Activated naive CD8-positive, alpha-beta T cell treated with anti-CD3 and anti-CD28 coated beads for 36 hours (primary cell): ENCODE results near the gene PFKFB4. TPM values are rescaled to one million over a fixed set of nuclear protein-coding genes. Genes with fewer than 3 reads are reported as not detected.
"Not testable (repeated sequence)": the region's sequence is repeated elsewhere in the genome, so short reads cannot be mapped to it uniquely, and the experiment has no call there.

Source experiments
- DNase-seq: peaks from one replicate; pipeline ENCODE4 v3.0.0; 2021
- H3K27ac Mint-ChIP-seq: one replicate; pipeline ENCODE4 v1.8.0; 2022; ENCODE audit warnings: mild to moderate bottlenecking, moderate library complexity, mixed read lengths
- H3K27me3 Mint-ChIP-seq: one replicate; pipeline ENCODE4 v1.8.0; 2022; ENCODE audit warnings: mild to moderate bottlenecking, mixed read lengths
- H3K36me3 Mint-ChIP-seq: one replicate; pipeline ENCODE4 v1.8.0; 2021; ENCODE audit warnings: mild to moderate bottlenecking, mixed read lengths
- H3K4me1 Mint-ChIP-seq: one replicate; pipeline ENCODE4 v1.8.0; 2021; ENCODE audit warnings: mixed read lengths
- H3K4me3 Mint-ChIP-seq: one replicate; pipeline ENCODE4 v1.8.0; 2022; ENCODE audit warnings: mild to moderate bottlenecking, moderate library complexity, mixed read lengths
- H3K9me3 Mint-ChIP-seq: one replicate; pipeline ENCODE4 v1.8.0; 2022; ENCODE audit warnings: mixed read lengths
- total RNA-seq, 2 experiments: library from RNA; stranded (reverse); gene quantifications; one replicate each; pipeline ENCODE4 v1.2.3, GENCODE V29; 2021

Gene PFKFB4
- total RNA-seq, 2 experiments from 2014 or later: 33.7 to 36.1 TPM

DNA sequence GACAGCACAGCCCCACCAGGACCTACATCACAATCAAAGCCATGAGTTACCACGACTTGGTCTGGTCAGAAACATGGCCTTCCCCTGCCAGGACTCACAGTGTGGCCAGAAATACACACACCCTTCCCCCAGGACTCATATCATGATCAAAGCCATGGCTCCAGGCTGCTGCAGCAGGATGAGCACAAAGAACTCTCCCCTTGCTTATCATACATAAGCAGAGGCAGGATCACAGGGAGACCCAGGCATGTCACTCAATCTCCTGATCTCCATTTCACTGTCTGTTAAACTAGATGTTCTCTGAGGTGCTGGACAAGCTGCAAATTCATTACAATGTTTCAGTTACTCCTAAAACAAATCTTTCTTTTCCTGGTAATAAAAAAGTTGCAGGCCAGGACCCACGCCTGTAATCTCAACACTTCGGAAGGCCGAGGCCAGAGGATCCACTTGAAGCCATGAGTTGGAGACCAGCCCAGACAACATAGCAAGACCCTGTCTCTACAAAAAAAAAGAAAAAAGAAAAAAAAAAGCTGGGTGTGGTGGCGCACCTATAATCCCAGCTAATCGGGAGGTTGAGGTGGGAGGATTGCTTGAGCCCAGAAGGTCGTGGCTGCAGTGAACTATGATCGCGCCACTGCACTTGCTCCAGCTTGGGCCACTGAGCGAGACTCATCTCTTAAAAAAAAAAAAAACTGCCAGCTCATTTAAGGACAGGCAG is 1.2 kb downstream of the PFKFB4 start:
- H3K4me1 Mint-ChIP-seq: peaks cover 18% of the 10 kb centered on the region
- H3K27me3 Mint-ChIP-seq: no peaks in the 10 kb centered on the region
- H3K27ac Mint-ChIP-seq: no peak overlapping the region
- no peaks in the 10 kb centered on the region for H3K9me3 Mint-ChIP-seq
- DNase-seq: no peak
- peaks cover 6% of the 10 kb centered on the region for H3K36me3 Mint-ChIP-seq
- peak overlapping the region; percentile 85 for H3K4me3 Mint-ChIP-seq

DNA sequence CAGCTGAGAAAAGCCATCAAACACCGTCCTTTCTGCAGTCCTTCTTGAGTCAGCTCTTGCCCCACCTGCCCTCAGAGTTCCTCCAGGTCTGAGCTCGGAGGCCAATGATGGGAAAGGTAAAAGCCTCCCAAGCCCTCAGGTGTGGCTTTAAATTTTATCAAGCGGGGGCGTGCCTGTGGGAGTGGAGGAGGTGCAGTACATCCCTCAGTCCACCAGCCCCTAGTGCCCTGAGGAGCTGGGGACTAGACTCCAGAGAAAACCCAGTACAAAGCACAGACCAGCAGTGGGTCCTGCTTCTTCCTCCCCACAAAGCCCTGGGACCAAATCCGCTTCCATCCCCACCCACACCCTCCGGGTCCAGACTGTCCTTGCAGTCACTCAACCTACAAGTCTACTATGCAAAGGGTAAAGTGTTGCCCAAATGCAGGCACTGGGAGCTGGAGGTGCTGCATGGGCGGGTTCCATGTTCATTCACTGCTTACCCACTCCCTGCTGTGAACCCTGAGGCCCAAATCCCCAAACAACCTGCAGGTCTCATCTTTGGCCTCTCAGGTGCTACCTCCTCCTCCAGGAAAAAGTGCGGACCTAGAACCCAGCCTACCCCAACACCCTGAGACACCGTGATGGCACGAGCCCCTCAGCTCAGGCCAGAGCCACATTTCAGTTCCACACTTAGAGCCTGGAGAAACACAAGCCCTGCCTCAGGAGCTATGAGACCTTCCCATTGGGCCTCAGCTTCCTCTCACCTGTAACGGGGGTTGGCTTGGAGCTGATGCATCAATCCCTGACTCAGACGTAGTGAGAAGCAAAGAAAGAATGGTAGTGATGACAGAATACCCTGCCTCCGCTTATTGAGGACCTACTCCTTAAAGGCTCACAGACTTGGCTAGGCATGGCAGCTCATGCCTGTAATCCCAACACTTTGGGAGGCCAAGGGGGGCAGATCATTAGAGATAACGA is 2.4 kb downstream of the PFKFB4 start:
- peaks cover 6% of the 10 kb centered on the region for H3K36me3 Mint-ChIP-seq
- no peaks in the 10 kb centered on the region for H3K27me3 Mint-ChIP-seq
- peaks cover 21% of the 10 kb centered on the region for H3K4me1 Mint-ChIP-seq
- H3K9me3 Mint-ChIP-seq: no peaks in the 10 kb centered on the region
- peak overlapping the region; percentile 85 for H3K4me3 Mint-ChIP-seq
- H3K27ac Mint-ChIP-seq: no peak overlapping the region
- no peak for DNase-seq

DNA sequence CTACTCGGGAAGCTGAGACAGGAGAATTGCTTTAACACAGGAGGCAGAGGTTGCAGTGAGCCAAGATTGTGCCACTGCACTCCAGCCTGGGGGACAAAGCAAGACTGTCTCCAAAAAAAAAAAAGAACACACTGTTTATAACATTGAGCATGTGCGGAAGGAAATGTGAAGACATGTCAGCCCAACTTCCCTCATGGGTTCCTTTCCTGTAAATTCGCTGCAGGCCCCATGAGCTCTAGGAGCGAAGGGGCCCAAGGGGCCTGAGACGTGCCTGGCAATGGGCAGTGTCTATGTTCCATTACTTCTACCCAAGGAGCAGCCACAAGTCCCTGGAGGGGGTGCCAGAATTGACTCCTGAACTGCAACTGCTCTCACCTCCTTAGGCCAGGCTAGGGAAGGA is 3.2 kb downstream of the PFKFB4 start:
- Mint-ChIP-seq H3K27me3 (no peaks in the 10 kb centered on the region), H3K4me1 (peaks cover 24% of the 10 kb centered on the region), H3K36me3 (peaks cover 6% of the 10 kb centered on the region), H3K4me3 (no peak overlapping the region), H3K27ac (no peak overlapping the region), H3K9me3 (no peaks in the 10 kb centered on the region)
- DNase-seq: no peak

DNA sequence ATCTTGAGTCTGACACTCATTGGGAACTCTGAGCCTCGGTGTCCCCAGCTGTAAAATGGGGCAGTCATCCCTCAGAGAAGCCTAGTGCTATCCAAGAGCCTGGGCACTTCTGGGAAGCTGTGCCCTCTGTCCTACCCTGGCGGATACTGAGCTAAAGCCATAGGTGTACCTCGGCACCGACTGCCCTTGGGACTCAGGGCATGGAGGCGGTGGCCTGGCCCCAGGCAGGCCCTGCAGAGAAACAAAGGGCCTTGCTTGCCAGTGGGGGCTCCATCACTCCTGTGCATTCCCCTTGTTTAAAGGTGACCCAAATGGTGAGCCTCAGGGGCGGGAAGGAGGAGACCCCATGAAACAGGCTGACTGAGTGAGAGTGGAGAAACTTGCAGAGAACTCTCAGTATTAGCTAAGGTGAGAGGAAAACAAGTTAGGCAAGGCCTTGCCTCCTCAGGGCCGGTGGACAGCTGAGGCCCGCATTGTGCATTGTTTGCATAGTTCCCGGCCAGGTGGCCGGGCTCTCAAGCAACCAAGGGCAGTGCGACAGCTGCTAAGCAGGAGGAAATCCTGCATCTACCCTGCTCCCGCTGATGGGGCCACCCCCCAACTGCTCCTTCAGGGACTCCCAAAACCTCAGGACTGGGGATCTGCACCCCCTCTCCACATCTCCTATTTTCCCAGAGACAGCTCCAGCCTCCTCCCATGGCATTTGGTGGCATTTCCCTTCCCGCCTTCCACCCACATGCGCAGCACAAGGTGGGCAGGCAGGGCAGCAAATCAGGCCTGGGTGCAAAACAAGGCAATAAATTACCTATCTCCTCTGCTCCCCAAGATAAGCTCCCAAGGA is 4.3 kb downstream of the PFKFB4 start:
- H3K9me3 Mint-ChIP-seq: no peaks in the 10 kb centered on the region
- H3K27ac Mint-ChIP-seq: no peak overlapping the region
- H3K4me3 Mint-ChIP-seq: no peak overlapping the region
- no peaks in the 10 kb centered on the region for H3K27me3 Mint-ChIP-seq
- peaks cover 21% of the 10 kb centered on the region for H3K4me1 Mint-ChIP-seq
- DNase-seq: no peak
- H3K36me3 Mint-ChIP-seq: peaks cover 12% of the 10 kb centered on the region

DNA sequence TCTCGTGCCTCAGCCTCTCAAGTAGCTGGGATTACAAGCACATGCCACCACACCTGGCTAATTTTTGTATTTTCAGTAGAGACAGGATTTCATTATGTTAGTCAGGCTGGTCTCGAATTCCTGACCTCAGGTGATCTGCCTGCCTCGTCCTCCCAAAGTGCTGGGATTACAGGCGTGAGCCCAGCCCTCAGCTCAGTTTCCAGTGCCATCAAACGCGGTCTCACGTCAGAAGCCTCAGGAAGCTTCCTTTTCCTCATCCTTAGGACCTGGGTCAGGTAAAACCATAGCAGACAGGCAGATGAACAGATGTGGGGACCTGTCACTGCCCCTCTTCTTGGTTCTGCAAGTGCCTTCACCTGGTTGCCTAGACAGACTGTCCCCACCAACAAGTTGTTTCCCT is 5.0 kb downstream of the PFKFB4 start:
- H3K9me3 Mint-ChIP-seq, DNase-seq: not testable (repeated sequence)
- peaks cover 20% of the 10 kb centered on the region for H3K4me1 Mint-ChIP-seq

DNA sequence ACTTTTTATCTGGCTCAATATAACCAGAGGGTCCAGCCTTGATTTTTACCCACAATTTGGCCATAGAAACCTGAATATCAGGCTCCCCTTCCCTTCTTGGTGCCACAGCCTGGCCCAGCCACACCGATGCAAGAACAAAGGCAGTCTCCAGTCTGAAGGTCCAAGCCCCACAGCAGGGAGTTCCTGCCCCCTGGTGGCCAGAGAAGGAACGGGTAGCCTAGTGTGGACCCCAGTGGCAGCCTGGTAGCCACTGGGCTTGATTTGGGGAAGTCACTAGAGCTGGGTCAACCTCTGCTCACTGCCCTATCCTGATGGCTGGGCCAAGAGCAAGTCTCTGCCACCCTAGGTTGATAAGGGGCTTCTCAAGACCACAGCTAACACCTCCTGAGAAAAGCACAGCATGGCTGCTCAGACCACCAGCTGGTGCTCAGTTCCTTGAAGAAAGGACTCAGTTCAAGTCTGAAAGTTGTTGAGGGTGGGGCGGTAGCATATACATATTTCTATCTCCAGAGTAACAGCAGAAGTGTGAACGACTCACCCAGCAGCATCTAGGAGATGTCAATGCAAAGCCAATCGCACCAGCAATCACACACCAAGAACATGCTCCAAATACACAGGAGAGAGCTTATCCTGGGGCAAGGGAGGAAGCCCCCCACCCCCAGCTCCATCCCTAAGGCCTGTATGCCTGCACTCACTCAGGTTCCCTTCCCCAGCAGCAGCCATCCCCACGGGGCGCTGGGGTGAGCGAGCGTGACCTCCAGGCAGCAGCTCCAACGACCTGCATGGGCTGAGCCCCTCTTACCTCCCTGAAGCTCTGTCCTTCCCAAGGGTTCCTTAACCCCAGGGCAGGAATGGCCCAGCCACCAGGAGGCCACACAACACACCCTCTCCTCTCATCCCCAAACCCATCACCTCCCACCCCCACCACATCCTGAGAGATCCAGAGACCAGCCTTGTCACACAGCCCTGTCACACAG is 7.6 kb downstream of the PFKFB4 start:
- Mint-ChIP-seq H3K4me3 (no peak overlapping the region), H3K4me1 (peaks cover 6% of the 10 kb centered on the region), H3K36me3 (peaks cover 18% of the 10 kb centered on the region), H3K9me3 (no peaks in the 10 kb centered on the region), H3K27me3 (no peaks in the 10 kb centered on the region), H3K27ac (no peak overlapping the region)
- DNase-seq: peak; percentile 77

More for the DNA sequence above, 5.0 kb downstream of the PFKFB4 start:
- not testable (repeated sequence) for H3K4me3 Mint-ChIP-seq, H3K27ac Mint-ChIP-seq, H3K27me3 Mint-ChIP-seq
- H3K36me3 Mint-ChIP-seq: peaks cover 16% of the 10 kb centered on the region

DNA sequence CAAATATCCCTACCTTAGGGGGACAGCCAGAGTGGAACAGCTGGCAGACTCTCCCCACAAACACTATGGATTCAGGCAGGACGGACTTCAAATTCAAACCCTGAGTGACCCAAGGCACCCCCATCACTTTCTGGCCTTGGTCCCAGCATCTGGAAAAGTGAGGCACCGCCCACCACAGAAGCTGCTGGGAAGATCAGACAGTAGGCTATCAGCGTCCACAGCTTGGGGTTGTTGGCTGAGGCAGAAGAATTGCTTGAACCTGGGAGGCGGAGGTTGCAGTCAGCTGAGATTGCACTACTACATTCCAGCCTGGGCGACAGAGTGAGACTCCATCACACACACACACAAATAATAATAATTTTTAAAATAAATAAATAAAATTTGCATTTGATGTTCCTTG is 8.5 kb downstream of the PFKFB4 start:
- H3K36me3 Mint-ChIP-seq: peaks cover 23% of the 10 kb centered on the region
- no peak overlapping the region for H3K27ac Mint-ChIP-seq
- H3K4me3 Mint-ChIP-seq: no peak overlapping the region
- DNase-seq: no peak
- no peaks in the 10 kb centered on the region for H3K9me3 Mint-ChIP-seq
- H3K4me1 Mint-ChIP-seq: peaks cover 6% of the 10 kb centered on the region
- H3K27me3 Mint-ChIP-seq: no peaks in the 10 kb centered on the region

DNA sequence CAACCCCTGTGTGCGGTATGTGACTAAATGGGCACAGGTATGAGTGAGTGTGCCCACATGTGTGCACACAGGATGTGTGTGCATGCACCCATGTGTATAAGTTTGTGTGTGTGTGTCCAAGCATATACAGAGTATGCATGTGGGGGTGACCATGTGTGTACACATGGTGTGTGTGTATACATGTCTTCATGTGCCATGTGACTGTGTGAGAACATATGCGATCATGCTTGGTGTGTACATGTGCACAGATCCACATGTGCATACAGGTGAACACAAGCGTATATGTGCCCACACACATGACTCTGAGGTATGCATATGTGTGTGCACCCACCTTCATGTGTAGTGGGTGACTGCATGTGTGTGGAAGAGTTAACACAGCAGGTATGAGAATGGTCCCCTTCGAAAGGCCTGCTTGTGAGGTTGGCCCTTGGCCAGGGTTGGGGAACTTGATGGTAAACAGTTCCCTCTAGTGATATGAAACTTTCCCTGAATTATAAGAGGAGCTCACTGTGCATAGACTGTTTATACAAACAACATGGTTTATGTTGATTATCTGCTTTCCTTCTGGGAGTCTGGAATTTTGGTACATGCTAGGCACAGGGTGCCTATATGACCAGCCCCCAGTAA is 10.3 kb downstream of the PFKFB4 start:
- H3K27me3 Mint-ChIP-seq: no peaks in the 10 kb centered on the region
- peaks cover 6% of the 10 kb centered on the region for H3K4me1 Mint-ChIP-seq
- H3K4me3 Mint-ChIP-seq: no peak overlapping the region
- no peaks in the 10 kb centered on the region for H3K9me3 Mint-ChIP-seq
- H3K36me3 Mint-ChIP-seq: peaks cover 32% of the 10 kb centered on the region
- no peak for DNase-seq
- no peak overlapping the region for H3K27ac Mint-ChIP-seq

DNA sequence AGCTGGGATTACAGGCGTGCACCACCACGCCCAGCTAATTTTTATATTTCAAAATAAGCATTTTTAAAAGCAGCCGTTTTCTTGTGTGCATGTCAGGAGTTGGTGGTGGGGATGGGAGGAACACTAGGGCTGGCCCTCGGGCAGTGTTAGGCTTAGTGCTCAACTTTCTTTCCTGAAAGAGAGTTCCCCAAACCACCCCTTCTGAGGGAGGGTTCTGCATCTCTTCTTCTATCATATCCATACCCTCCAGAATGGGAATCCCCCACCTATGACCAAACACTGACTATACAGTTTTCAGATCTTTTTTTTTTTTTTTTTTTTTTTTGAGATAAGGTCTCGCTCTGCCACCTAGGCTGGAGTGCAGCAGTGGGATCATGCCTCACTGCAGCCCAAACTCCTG is 12.5 kb downstream of the PFKFB4 start:
- H3K27ac Mint-ChIP-seq: no peak overlapping the region
- H3K4me1 Mint-ChIP-seq: peaks cover 3% of the 10 kb centered on the region
- no peaks in the 10 kb centered on the region for H3K9me3 Mint-ChIP-seq
- no peak overlapping the region for H3K4me3 Mint-ChIP-seq
- H3K36me3 Mint-ChIP-seq: peaks cover 32% of the 10 kb centered on the region
- no peak for DNase-seq
- H3K27me3 Mint-ChIP-seq: no peaks in the 10 kb centered on the region

DNA sequence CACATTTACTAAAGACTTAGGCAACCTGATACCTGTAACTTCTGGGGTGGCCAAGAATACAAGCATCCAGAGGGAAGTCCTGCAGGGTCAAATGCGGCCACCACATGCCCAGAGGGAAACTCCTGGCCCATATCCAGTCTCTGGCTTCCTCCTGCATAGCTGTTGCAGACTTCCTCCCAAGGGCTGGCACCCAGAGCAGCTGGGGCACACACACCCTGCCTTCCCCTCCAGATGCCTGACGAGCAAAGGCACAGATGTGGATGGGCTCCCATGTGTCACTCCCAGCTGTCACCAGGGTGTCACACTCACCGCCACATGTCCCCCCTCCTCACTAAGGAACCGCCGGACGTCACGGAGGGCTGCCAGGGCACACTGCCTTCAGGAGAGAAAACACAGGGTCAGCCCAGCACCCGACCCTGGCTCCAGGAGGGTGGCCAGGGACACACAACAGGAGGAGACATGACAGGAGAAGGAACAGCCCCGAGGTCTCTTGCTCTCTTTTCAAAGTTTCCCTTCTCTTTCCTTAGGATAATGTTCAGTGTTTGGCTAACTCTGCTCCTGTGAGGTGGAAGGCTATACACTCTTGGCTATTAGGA is 13.2 kb downstream of the PFKFB4 start:
- no peaks in the 10 kb centered on the region for H3K27me3 Mint-ChIP-seq
- peaks cover 32% of the 10 kb centered on the region for H3K36me3 Mint-ChIP-seq
- no peaks in the 10 kb centered on the region for H3K4me1 Mint-ChIP-seq
- H3K27ac Mint-ChIP-seq: no peak overlapping the region
- no peaks in the 10 kb centered on the region for H3K9me3 Mint-ChIP-seq
- no peak for DNase-seq
- no peak overlapping the region for H3K4me3 Mint-ChIP-seq

DNA sequence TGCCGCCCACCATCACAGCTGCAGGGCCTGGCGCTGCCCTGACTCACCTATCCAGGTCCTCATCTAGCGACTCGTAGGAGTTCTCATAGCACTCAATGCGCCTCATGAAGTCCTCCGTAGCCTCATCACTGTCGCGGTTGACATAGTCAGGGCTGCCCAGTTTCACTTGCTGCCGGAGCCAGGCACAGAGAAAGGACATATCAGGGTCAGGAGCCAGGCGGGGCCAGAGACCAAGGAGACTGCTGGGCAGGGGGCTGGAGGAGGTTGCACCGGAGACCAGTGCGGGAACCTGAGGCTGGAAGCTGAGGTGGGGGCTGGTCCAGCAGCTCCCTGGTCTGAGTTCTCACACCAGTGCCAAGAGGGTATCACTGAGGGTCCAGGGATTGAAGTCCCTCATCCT is 18.2 kb downstream of the PFKFB4 start:
- Mint-ChIP-seq H3K9me3 (no peaks in the 10 kb centered on the region), H3K27me3 (no peaks in the 10 kb centered on the region), H3K4me1 (no peaks in the 10 kb centered on the region), H3K27ac (no peak overlapping the region), H3K4me3 (no peak overlapping the region), H3K36me3 (peaks cover 26% of the 10 kb centered on the region)
- no peak for DNase-seq

DNA sequence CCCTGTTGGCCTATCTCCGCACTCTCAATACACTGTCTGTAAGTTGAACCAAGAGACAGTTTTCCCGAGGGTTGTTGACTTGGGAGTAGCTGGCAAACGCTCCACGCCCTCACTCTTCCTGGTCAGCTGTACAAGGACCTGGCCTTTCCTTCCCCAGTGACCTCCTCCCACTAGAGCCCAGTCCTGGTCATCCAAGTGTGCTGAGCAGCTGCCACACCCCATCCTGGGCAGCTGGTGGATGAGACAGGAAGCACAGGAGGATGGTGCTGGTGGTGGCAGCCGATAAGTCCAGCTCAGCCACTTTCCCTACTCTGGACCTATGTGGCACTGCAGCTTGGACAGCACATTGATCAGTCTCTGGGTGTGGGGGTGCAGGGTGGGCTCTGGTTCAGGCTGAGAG is 19.8 kb downstream of the PFKFB4 start:
- H3K9me3 Mint-ChIP-seq: no peaks in the 10 kb centered on the region
- no peak overlapping the region for H3K27ac Mint-ChIP-seq
- no peak for DNase-seq
- H3K4me1 Mint-ChIP-seq: no peaks in the 10 kb centered on the region
- peaks cover 20% of the 10 kb centered on the region for H3K36me3 Mint-ChIP-seq
- H3K4me3 Mint-ChIP-seq: no peak overlapping the region
- H3K27me3 Mint-ChIP-seq: no peaks in the 10 kb centered on the region

DNA sequence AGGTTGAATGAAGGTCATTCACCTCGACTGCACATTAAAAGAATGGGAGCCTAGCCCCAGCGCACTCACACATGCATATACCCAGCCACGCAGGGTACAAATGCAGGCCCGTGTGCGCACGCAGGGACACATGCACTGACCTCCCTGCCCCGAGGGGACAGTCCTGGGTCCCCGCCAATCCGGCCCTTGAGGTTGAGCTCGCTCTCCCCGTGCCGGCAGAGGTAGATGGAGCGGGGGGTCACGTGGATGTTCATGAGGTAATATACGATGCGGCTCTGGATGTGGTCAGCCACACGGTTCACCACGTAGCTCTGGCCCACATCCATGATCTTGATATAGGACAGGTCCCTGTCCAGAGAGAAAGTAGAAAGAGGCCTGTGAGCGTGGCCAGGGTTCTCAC is 20.5 kb downstream of the PFKFB4 start:
- Mint-ChIP-seq H3K4me3 (no peak overlapping the region), H3K4me1 (no peaks in the 10 kb centered on the region), H3K9me3 (no peaks in the 10 kb centered on the region), H3K27me3 (no peaks in the 10 kb centered on the region), H3K36me3 (peaks cover 19% of the 10 kb centered on the region), H3K27ac (no peak overlapping the region)
- DNase-seq: no peak
